Lung (tissue), 12 donors: ENCODE results near the gene PTPRG. TPM values are rescaled to one million over a fixed set of nuclear protein-coding genes. Genes with fewer than 3 reads are reported as not detected.

Source experiments
- ATAC-seq: fragments of 200-7000 bp; cut with Tn5 transposase; one replicate; pipeline ENCODE4 v1.9.1; 2020; ENCODE audit warnings: moderate number of reproducible peaks; ENCODE audit not compliant: insufficient read depth, low FRiP score
- DNase-seq, 3 donors: peaks; one replicate each; pipeline ENCODE4 v3.0.0-alpha.2; 2013 to 2017
- H3K27ac ChIP-seq, 2 donors: one replicate each; pipeline ENCODE4 v1.5.1; 2013; ENCODE audit warnings: mild to moderate bottlenecking in 2 of 2, moderate library complexity in 2 of 2, control low read depth in 1 of 2, inconsistent platforms in 1 of 2, low read depth in 1 of 2, low read length in 1 of 2
- H3K27me3 ChIP-seq, 3 donors: one replicate each; pipeline ENCODE4 v1.5.1; 2013; ENCODE audit warnings: low read length in 2 of 3; ENCODE audit not compliant: control insufficient read depth in 3 of 3, insufficient read depth in 3 of 3
- H3K36me3 ChIP-seq, 4 donors: one replicate each; pipeline ENCODE4 v1.5.1; 2013; ENCODE audit warnings: low read length in 4 of 4, mild to moderate bottlenecking in 1 of 4, moderate library complexity in 1 of 4; ENCODE audit not compliant: control insufficient read depth in 4 of 4, insufficient read depth in 4 of 4
- H3K4me1 ChIP-seq, 5 donors: one replicate each; pipeline ENCODE4 v1.5.1; 2013; ENCODE audit warnings: low read length in 5 of 5, mild to moderate bottlenecking in 2 of 5, moderate library complexity in 1 of 5; ENCODE audit not compliant: control insufficient read depth in 5 of 5, insufficient read depth in 5 of 5
- H3K4me3 ChIP-seq: one replicate; pipeline ENCODE4 v1.5.1; 2013; ENCODE audit warnings: mild to moderate bottlenecking, control low read depth, moderate library complexity
- H3K9ac ChIP-seq, 2 donors: one replicate each; pipeline ENCODE4 v1.5.1; 2013; ENCODE audit warnings: low read length in 2 of 2, control low read depth in 1 of 2; ENCODE audit not compliant: insufficient read depth in 1 of 2
- H3K9me3 ChIP-seq, 4 donors: one replicate each; pipeline ENCODE4 v1.5.1; 2013; ENCODE audit warnings: low read length in 3 of 4, mild to moderate bottlenecking in 1 of 4, moderate library complexity in 1 of 4; ENCODE audit not compliant: control insufficient read depth in 4 of 4, insufficient read depth in 3 of 4
- WGBS, 2 donors: extraction: QIAGEN DNeasy Blood & Tissue Kit; methylation state at CpG; one replicate each; pipeline ENCODE4 v1.1.7; 2013; 5-methylcytosine and 5-hydroxymethylcytosine counted together
- polyA plus RNA-seq, 2 donors: library from polyadenylated mRNA; stranded (reverse); fragments of 200-250 nt; gene quantifications; one replicate each; pipeline ENCODE4 v1.2.1, GENCODE V29; 2013
- total RNA-seq, 2 donors: library from RNA; depleted of rRNA in 1 of 2; stranded (reverse); fragments of >200 nt in 1 of 2; gene quantifications; one replicate each; pipeline ENCODE4 v1.2.1, GENCODE V29; 2014 to 2021
- TF ChIP-seq, protein P1 (sequence below): IDR thresholded peaks from 2 replicates; pipeline ENCODE4 v1.5.1; 2012; ENCODE audit warnings: mild to moderate bottlenecking; ENCODE audit errors: control extremely low read depth, extremely low read depth
- donor health status: control.
- donor health status: control.
- donor health status: Bipolar disorder and iron deficiency.
- donor health status: healthy.
- donor health status: DM: yes; HTN: yes; CAD: no.

PTPRG gene
- total and polyA plus RNA-seq, 4 donors, result 8.5 to 131 (median 75.9) TPM

DNA sequence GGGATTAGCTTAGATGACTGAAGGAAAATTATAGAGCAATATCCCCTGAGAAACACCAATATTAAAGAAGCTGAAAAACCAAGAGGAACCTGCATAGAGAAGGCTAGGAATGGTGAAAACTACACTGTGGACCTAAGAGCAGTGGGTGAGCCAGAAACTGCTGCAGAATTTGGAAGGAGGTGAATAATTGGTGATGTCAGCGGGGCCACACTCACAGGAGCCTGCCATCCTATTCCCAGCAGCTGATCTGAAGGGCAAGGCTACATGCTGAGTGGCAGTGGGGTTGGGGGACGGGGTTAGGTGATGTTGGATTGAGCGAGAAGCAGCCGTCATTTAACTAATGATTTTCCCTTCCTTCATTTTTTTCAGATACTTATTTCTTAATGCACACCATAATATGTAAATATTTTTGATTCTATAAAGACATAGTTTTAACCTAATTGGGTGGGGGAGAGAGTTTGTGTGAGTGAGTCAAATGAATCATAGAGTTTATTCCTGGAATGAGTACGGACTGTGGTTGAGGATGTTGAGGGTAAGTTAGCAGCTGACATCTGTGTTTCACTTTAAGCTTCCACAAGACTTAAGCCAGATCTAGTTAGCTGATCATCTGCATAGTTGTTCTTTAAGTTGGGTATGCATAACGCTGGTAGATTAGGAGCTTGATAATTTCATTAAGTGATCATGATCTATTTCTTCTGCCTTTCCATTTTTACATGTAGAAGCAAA lies 222.8 kb downstream of the PTPRG start:
- no peak overlapping the region for H3K4me3 ChIP-seq
- 92 to 93% methylated on average over 6 of the region's 6 CpGs for WGBS, 2 donors
- H3K9me3 ChIP-seq, result peaks cover 0 to 2% (median 0%) of the 10 kb centered on the region in 4 donors
- H3K9ac ChIP-seq, result no peak overlapping the region
- no peaks in the 10 kb centered on the region for H3K36me3 ChIP-seq
- peaks cover 0 to 23% (median 10%) of the 10 kb centered on the region in 5 donors for H3K4me1 ChIP-seq
- TF ChIP-seq, protein P1, sequence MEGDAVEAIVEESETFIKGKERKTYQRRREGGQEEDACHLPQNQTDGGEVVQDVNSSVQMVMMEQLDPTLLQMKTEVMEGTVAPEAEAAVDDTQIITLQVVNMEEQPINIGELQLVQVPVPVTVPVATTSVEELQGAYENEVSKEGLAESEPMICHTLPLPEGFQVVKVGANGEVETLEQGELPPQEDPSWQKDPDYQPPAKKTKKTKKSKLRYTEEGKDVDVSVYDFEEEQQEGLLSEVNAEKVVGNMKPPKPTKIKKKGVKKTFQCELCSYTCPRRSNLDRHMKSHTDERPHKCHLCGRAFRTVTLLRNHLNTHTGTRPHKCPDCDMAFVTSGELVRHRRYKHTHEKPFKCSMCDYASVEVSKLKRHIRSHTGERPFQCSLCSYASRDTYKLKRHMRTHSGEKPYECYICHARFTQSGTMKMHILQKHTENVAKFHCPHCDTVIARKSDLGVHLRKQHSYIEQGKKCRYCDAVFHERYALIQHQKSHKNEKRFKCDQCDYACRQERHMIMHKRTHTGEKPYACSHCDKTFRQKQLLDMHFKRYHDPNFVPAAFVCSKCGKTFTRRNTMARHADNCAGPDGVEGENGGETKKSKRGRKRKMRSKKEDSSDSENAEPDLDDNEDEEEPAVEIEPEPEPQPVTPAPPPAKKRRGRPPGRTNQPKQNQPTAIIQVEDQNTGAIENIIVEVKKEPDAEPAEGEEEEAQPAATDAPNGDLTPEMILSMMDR, result no peak
- no peak overlapping the region for H3K27ac ChIP-seq
- no peak for DNase-seq
- no peak for ATAC-seq
- H3K27me3 ChIP-seq, result no peaks in the 10 kb centered on the region

DNA sequence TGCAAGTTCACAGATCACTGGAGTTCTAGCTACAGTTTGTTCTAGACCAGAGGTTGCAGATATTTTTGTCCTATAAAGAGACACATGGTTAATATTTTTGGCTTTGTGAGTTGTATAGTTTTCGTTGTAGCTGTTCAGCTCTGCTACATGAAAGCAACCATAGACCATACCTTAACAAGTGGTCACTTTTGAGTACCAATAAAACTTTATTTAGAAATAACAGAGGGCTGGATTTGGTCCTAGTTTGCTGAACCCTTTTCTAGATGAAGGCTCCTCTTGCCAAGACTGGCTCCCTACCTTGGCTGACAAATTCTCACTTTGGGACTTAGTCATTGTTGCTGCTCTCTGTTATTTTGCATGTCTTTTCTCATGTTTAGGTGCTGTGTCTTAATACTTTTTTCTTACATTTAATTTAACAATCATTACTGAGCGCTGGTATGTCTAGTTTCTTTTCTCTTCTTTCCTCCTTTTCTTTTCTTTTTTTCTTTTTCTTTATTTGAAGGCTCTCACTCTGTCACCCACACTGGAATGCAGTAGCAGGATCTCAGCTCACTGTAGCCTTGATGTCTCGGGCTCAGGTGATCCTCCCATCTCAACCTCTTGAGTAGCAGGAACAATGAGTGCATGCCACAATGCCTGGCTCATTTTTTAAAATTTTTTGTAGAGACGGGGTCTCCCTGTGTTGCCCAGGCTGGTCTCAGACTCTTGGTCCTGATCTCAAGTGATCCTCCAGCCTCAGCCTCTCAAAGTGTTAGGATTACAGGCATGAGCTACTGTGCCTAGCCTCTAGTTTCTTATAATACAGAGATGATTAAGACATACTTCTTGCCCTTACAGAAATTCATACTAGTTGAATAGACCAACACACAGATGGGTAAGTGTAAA lies 227.5 kb downstream of the PTPRG start:
- Histone ChIP-seq H3K27ac (no peak overlapping the region), H3K27me3 (no peaks in the 10 kb centered on the region), H3K9ac (no peak overlapping the region), H3K9me3 (peaks cover 0 to 2% (median 0%) of the 10 kb centered on the region in 4 donors), H3K4me3 (no peak overlapping the region), H3K36me3 (no peaks in the 10 kb centered on the region), H3K4me1 (peaks cover 0 to 15% (median 5%) of the 10 kb centered on the region in 5 donors)
- no peak for ATAC-seq
- no peak for DNase-seq
- TF ChIP-seq, protein P1, result no peak
- 91 to 95% methylated on average over 4 of the region's 4 CpGs for WGBS, 2 donors

- no peaks in the 10 kb centered on the region for H3K36me3 ChIP-seq
- no peak for ATAC-seq
- WGBS, 2 donors, result 56 to 61% methylated on average over 3 of the region's 3 CpGs
Observed at GRCh38 chr3:61789861-61790260, 228.5 kb downstream of the PTPRG start.

More at GRCh38 chr3:61789861-61790260, 228.5 kb downstream of the PTPRG start:
- DNase-seq, result no peak
- peaks cover 0 to 16% (median 6%) of the 10 kb centered on the region in 5 donors for H3K4me1 ChIP-seq
- H3K27ac ChIP-seq, result peak overlapping the region in 1 of 2 donors; percentile 40
- H3K9ac ChIP-seq, result no peak overlapping the region
- TF ChIP-seq, protein P1, result no peak
- H3K4me3 ChIP-seq, result no peak overlapping the region
- no peaks in the 10 kb centered on the region for H3K27me3 ChIP-seq
- peaks cover 0 to 2% (median 0%) of the 10 kb centered on the region in 4 donors for H3K9me3 ChIP-seq
